Measurements from ENCODE around the gene TCERG1L.

TCERG1L gene

GRCh38 chr10:131260452-131261211, 50.9 kb downstream of the TCERG1L start:
- Histone ChIP-seq H3K36me3 (ENCODE audit: insufficient read depth, low read length) (no peaks in the 10 kb centered on the region), H3K27me3 (ENCODE audit: insufficient read depth, low read length) (peaks cover 3% of the 10 kb centered on the region), H3K4me3 (ENCODE audit: low read length) (no peak overlapping the region), H2AFZ (ENCODE audit: low read depth, low read length) (no peak overlapping the region), H3K9me3 (ENCODE audit: low read length) (no peaks in the 10 kb centered on the region), H3K4me1 (ENCODE audit: insufficient read depth, low read length) (no peaks in the 10 kb centered on the region)

- peaks cover 3% of the 10 kb centered on the region for H3K27me3 ChIP-seq (ENCODE audit: insufficient read depth, low read length)
- H3K36me3 ChIP-seq (ENCODE audit: insufficient read depth, low read length), result no peaks in the 10 kb centered on the region
- H3K4me1 ChIP-seq (ENCODE audit: insufficient read depth, low read length), result no peaks in the 10 kb centered on the region
- no peak overlapping the region for H2AFZ ChIP-seq (ENCODE audit: low read depth, low read length)
- H3K4me3 ChIP-seq (ENCODE audit: low read length), result no peak overlapping the region
- H3K9me3 ChIP-seq (ENCODE audit: low read length), result no peaks in the 10 kb centered on the region
Measured at GRCh38 chr10:131260031-131260430, 51.5 kb downstream of the TCERG1L start.

- Histone ChIP-seq H3K36me3 (ENCODE audit: insufficient read depth, low read length) (no peaks in the 10 kb centered on the region), H3K4me1 (ENCODE audit: insufficient read depth, low read length) (no peaks in the 10 kb centered on the region), H3K27me3 (ENCODE audit: insufficient read depth, low read length) (peaks cover 3% of the 10 kb centered on the region), H3K9me3 (ENCODE audit: low read length) (no peaks in the 10 kb centered on the region), H3K4me3 (ENCODE audit: low read length) (no peak overlapping the region), H2AFZ (ENCODE audit: low read depth, low read length) (no peak overlapping the region)
Measured at GRCh38 chr10:131259535-131259934, 52.0 kb downstream of the TCERG1L start.

GRCh38 chr10:131258256-131258655, 53.3 kb downstream of the TCERG1L start:
- Histone ChIP-seq H2AFZ (ENCODE audit: low read depth, low read length) (no peak overlapping the region), H3K9me3 (ENCODE audit: low read length) (no peaks in the 10 kb centered on the region), H3K4me3 (ENCODE audit: low read length) (no peak overlapping the region), H3K27me3 (ENCODE audit: insufficient read depth, low read length) (peaks cover 3% of the 10 kb centered on the region), H3K36me3 (ENCODE audit: insufficient read depth, low read length) (no peaks in the 10 kb centered on the region), H3K4me1 (ENCODE audit: insufficient read depth, low read length) (no peaks in the 10 kb centered on the region)

GRCh38 chr10:131257027-131257426, 54.5 kb downstream of the TCERG1L start:
- H3K27me3 ChIP-seq (ENCODE audit: insufficient read depth, low read length), result no peaks in the 10 kb centered on the region
- no peak overlapping the region for H3K4me3 ChIP-seq (ENCODE audit: low read length)
- H2AFZ ChIP-seq (ENCODE audit: low read depth, low read length), result no peak overlapping the region
- H3K4me1 ChIP-seq (ENCODE audit: insufficient read depth, low read length), result no peaks in the 10 kb centered on the region
- H3K9me3 ChIP-seq (ENCODE audit: low read length), result no peaks in the 10 kb centered on the region
- no peaks in the 10 kb centered on the region for H3K36me3 ChIP-seq (ENCODE audit: insufficient read depth, low read length)

- Histone ChIP-seq H3K4me1 (ENCODE audit: insufficient read depth, low read length) (no peaks in the 10 kb centered on the region), H3K27me3 (ENCODE audit: insufficient read depth, low read length) (no peaks in the 10 kb centered on the region), H3K9me3 (ENCODE audit: low read length) (no peaks in the 10 kb centered on the region), H3K36me3 (ENCODE audit: insufficient read depth, low read length) (no peaks in the 10 kb centered on the region), H2AFZ (ENCODE audit: low read depth, low read length) (no peak overlapping the region), H3K4me3 (ENCODE audit: low read length) (no peak overlapping the region)
Measured at GRCh38 chr10:131254859-131255252, 56.7 kb downstream of the TCERG1L start.

GRCh38 chr10:131253931-131254858, 57.3 kb downstream of the TCERG1L start:
- Histone ChIP-seq H3K4me3 (ENCODE audit: low read length) (no peak overlapping the region), H3K27me3 (ENCODE audit: insufficient read depth, low read length) (no peaks in the 10 kb centered on the region), H3K9me3 (ENCODE audit: low read length) (no peaks in the 10 kb centered on the region), H3K4me1 (ENCODE audit: insufficient read depth, low read length) (no peaks in the 10 kb centered on the region), H2AFZ (ENCODE audit: low read depth, low read length) (no peak overlapping the region), H3K36me3 (ENCODE audit: insufficient read depth, low read length) (no peaks in the 10 kb centered on the region)

GRCh38 chr10:131252567-131253276, 58.8 kb downstream of the TCERG1L start:
- no peak overlapping the region for H2AFZ ChIP-seq (ENCODE audit: low read depth, low read length)
- H3K36me3 ChIP-seq (ENCODE audit: insufficient read depth, low read length), result no peaks in the 10 kb centered on the region
- H3K4me1 ChIP-seq (ENCODE audit: insufficient read depth, low read length), result no peaks in the 10 kb centered on the region
- H3K27me3 ChIP-seq (ENCODE audit: insufficient read depth, low read length), result no peaks in the 10 kb centered on the region
- H3K4me3 ChIP-seq (ENCODE audit: low read length), result no peak overlapping the region
- H3K9me3 ChIP-seq (ENCODE audit: low read length), result no peaks in the 10 kb centered on the region

GRCh38 chr10:131251146-131251541, 60.4 kb downstream of the TCERG1L start:
- Histone ChIP-seq H3K9me3 (ENCODE audit: low read length) (no peaks in the 10 kb centered on the region), H3K4me3 (ENCODE audit: low read length) (no peak overlapping the region), H3K36me3 (ENCODE audit: insufficient read depth, low read length) (no peaks in the 10 kb centered on the region), H3K4me1 (ENCODE audit: insufficient read depth, low read length) (no peaks in the 10 kb centered on the region), H2AFZ (ENCODE audit: low read depth, low read length) (no peak overlapping the region), H3K27me3 (ENCODE audit: insufficient read depth, low read length) (no peaks in the 10 kb centered on the region)

- no peaks in the 10 kb centered on the region for H3K4me1 ChIP-seq (ENCODE audit: insufficient read depth, low read length)
- H3K9me3 ChIP-seq (ENCODE audit: low read length), result no peaks in the 10 kb centered on the region
- H3K4me3 ChIP-seq (ENCODE audit: low read length), result no peak overlapping the region
- no peaks in the 10 kb centered on the region for H3K27me3 ChIP-seq (ENCODE audit: insufficient read depth, low read length)
- no peak overlapping the region for H2AFZ ChIP-seq (ENCODE audit: low read depth, low read length)
- no peaks in the 10 kb centered on the region for H3K36me3 ChIP-seq (ENCODE audit: insufficient read depth, low read length)
Measured at GRCh38 chr10:131250454-131251145, 60.9 kb downstream of the TCERG1L start.

- Histone ChIP-seq H3K4me3 (ENCODE audit: low read length) (no peak overlapping the region), H2AFZ (ENCODE audit: low read depth, low read length) (no peak overlapping the region), H3K27me3 (ENCODE audit: insufficient read depth, low read length) (no peaks in the 10 kb centered on the region), H3K4me1 (ENCODE audit: insufficient read depth, low read length) (no peaks in the 10 kb centered on the region), H3K9me3 (ENCODE audit: low read length) (no peaks in the 10 kb centered on the region), H3K36me3 (ENCODE audit: insufficient read depth, low read length) (no peaks in the 10 kb centered on the region)
Measured at GRCh38 chr10:131249955-131250344, 61.6 kb downstream of the TCERG1L start.

GRCh38 chr10:131249238-131249954, 62.1 kb downstream of the TCERG1L start:
- no peaks in the 10 kb centered on the region for H3K9me3 ChIP-seq (ENCODE audit: low read length)
- no peaks in the 10 kb centered on the region for H3K27me3 ChIP-seq (ENCODE audit: insufficient read depth, low read length)
- no peak overlapping the region for H3K4me3 ChIP-seq (ENCODE audit: low read length)
- H2AFZ ChIP-seq (ENCODE audit: low read depth, low read length), result no peak overlapping the region
- no peaks in the 10 kb centered on the region for H3K4me1 ChIP-seq (ENCODE audit: insufficient read depth, low read length)
- no peaks in the 10 kb centered on the region for H3K36me3 ChIP-seq (ENCODE audit: insufficient read depth, low read length)

Measured in neuron (in vitro differentiated cells).